GM19193 (cell line): ENCODE measurements around the gene AGER.

Source experiments
- POLR2A ChIP-seq: IDR thresholded peaks from 4 replicates; pipeline ENCODE4 v1.6.1; 2011; ENCODE audit not compliant: insufficient read depth, insufficient read length; ENCODE audit errors: extremely low read depth

The AGER gene

GRCh38 chr6:32151181-32151862 lies 32.7 kb downstream of the AGER start:
- no peak for TF ChIP-seq POLR2A

GRCh38 chr6:32149932-32150870 lies 33.9 kb downstream of the AGER start:
- no peak for TF ChIP-seq POLR2A

GRCh38 chr6:32149092-32149755 lies 34.8 kb downstream of the AGER start:
- no peak for TF ChIP-seq POLR2A

GRCh38 chr6:32148289-32149091 lies 35.6 kb downstream of the AGER start:
- no peak for TF ChIP-seq POLR2A

- TF ChIP-seq POLR2A, result no peak
Observed at GRCh38 chr6:32147401-32148132, 36.5 kb downstream of the AGER start.

GRCh38 chr6:32146687-32147086 lies 37.4 kb downstream of the AGER start:
- TF ChIP-seq POLR2A, result no peak

GRCh38 chr6:32146287-32146686 lies 37.8 kb downstream of the AGER start:
- no peak for TF ChIP-seq POLR2A

GRCh38 chr6:32140420-32141046 lies 43.5 kb downstream of the AGER start:
- no peak for TF ChIP-seq POLR2A

GRCh38 chr6:32139590-32139989 lies 44.5 kb downstream of the AGER start:
- TF ChIP-seq POLR2A, result no peak

GRCh38 chr6:32137454-32137853 lies 46.6 kb downstream of the AGER start:
- no peak for TF ChIP-seq POLR2A

GRCh38 chr6:32133786-32134185 lies 50.3 kb downstream of the AGER start:
- no peak for TF ChIP-seq POLR2A

GRCh38 chr6:32132110-32132509 lies 51.9 kb downstream of the AGER start:
- no peak for TF ChIP-seq POLR2A

GRCh38 chr6:32131439-32131948 lies 52.6 kb downstream of the AGER start:
- TF ChIP-seq POLR2A, result no peak
